Right atrium auricular region (tissue), 2 donors: ENCODE results near the gene CEP78. TPM values are rescaled to one million over a fixed set of nuclear protein-coding genes. Genes with fewer than 3 reads are reported as not detected.
"Not testable (repeated sequence)": the region's sequence is repeated elsewhere in the genome, so short reads cannot be mapped to it uniquely, and the experiment has no call there.

Experiments used
- DNase-seq: peaks from one replicate; pipeline ENCODE4 v3.0.0-alpha.2; 2019; ENCODE audit warnings: low spot score
- H3K27ac ChIP-seq, 2 donors: fragments of 200-600 bp; sonication (generic); 1 replicate in 1 of 2; 2 replicates in 1 of 2; pipeline ENCODE4 v1.5.1; 2016 to 2019
- H3K27me3 ChIP-seq, 2 donors: fragments of 200-600 bp; sonication (generic); one replicate each; pipeline versions ENCODE4 v1.5.1 to v1.6.0; 2017 to 2019
- H3K36me3 ChIP-seq: fragments of 200-600 bp; sonication (generic); one replicate; pipeline ENCODE4 v1.5.1; 2016
- H3K4me1 ChIP-seq, 2 donors: fragments of 200-600 bp; sonication (generic); one replicate each; pipeline versions ENCODE4 v1.5.1 to v1.6.0; 2017 to 2019
- H3K4me3 ChIP-seq, 2 donors: fragments of 200-600 bp; sonication (generic); 1 replicate in 1 of 2; 2 replicates in 1 of 2; pipeline ENCODE4 v1.5.1; 2017 to 2019; ENCODE audit warnings: mild to moderate bottlenecking in 1 of 2, moderate library complexity in 1 of 2
- H3K9me3 ChIP-seq, 2 donors: fragments of 200-600 bp; sonication (generic); one replicate each; pipeline ENCODE4 v1.5.1; 2019
- total RNA-seq, 2 donors: library from RNA; depleted of rRNA; stranded (reverse); fragments of >200 nt; gene quantifications; one replicate each; pipeline ENCODE4 v1.1.0, GENCODE V29; 2016
- TF ChIP-seq, protein P1 (sequence below), 2 donors: fragments of 200-600 bp; sonication (generic); IDR thresholded peaks; one replicate each; pipeline ENCODE4 v1.5.1; 2019; ENCODE audit warnings: antibody characterized with exemption in 2 of 2

CEP78 gene
- total RNA-seq, 2 donors from 2014 or later = 2.4 to 4.2 TPM

DNA sequence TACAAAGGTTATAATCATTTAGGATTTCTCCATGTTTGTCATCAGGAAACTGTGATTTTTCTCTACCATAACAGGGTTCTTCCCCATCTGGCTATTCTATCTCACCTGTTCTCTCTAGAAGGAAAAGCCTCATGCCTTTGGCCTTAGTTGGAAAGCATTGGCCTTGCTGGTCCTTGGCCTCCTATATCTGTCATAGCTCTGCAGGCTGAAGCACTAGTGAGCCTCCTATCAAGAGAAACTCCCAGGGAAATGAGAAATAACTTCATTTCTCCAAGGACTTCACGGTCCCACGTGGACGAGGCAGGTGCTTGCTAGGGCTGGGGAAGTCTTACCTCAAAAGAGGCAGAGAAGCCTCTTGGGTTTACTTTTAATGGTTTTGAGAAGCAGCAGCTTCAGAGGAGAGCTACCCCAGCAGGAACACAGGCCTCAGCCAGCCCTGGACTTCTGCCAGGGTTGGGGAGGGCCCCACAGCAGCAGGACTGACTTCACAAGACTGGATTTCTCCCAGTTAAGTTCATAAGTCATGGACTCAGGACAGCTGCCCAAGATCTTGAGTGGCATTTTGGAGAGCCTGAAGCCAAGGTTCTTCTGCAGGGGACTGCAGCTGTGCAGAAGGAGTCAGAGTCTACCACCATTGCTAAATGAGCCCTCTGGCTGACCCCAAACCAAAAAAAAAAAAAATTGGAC is 45.2 kb downstream of the CEP78 start:
- H3K4me1 ChIP-seq = peaks cover 0 to 15% of the 10 kb centered on the region in 2 donors
- TF ChIP-seq, protein P1, sequence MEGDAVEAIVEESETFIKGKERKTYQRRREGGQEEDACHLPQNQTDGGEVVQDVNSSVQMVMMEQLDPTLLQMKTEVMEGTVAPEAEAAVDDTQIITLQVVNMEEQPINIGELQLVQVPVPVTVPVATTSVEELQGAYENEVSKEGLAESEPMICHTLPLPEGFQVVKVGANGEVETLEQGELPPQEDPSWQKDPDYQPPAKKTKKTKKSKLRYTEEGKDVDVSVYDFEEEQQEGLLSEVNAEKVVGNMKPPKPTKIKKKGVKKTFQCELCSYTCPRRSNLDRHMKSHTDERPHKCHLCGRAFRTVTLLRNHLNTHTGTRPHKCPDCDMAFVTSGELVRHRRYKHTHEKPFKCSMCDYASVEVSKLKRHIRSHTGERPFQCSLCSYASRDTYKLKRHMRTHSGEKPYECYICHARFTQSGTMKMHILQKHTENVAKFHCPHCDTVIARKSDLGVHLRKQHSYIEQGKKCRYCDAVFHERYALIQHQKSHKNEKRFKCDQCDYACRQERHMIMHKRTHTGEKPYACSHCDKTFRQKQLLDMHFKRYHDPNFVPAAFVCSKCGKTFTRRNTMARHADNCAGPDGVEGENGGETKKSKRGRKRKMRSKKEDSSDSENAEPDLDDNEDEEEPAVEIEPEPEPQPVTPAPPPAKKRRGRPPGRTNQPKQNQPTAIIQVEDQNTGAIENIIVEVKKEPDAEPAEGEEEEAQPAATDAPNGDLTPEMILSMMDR (IDR thresholded peaks at IDR 0.05) = no peak
- no peaks in the 10 kb centered on the region for H3K9me3 ChIP-seq
- H3K27me3 ChIP-seq = no peaks in the 10 kb centered on the region
- peak; percentile 75 for DNase-seq
- peak overlapping the region in 1 of 2 donors; percentile 17 for H3K27ac ChIP-seq
- H3K4me3 ChIP-seq = no peak overlapping the region
- H3K36me3 ChIP-seq = no peaks in the 10 kb centered on the region

DNA sequence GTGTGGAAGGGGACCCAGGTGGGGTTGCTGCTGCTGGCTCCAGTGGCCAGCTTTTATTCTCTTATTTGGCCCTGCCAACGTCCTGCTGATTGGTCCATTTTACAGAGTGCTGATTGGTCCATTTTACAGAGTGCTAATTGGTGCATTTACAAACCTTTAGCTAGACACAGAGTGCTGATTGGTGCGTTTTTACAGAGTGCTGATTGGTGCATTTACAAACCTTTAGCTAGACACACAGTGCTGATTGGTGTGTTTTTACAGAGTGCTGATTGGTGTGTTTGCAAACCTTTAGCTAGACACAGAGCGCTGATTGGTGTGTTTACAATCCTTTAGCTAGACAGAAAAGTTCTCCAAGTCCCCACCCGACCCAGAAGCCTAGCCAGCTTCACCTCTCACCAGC is 48.3 kb downstream of the CEP78 start:
- not testable (repeated sequence) for H3K4me3 ChIP-seq, H3K27ac ChIP-seq, DNase-seq, H3K27me3 ChIP-seq, H3K9me3 ChIP-seq, H3K36me3 ChIP-seq
- peaks cover 0 to 15% of the 10 kb centered on the region in 2 donors for H3K4me1 ChIP-seq

DNA sequence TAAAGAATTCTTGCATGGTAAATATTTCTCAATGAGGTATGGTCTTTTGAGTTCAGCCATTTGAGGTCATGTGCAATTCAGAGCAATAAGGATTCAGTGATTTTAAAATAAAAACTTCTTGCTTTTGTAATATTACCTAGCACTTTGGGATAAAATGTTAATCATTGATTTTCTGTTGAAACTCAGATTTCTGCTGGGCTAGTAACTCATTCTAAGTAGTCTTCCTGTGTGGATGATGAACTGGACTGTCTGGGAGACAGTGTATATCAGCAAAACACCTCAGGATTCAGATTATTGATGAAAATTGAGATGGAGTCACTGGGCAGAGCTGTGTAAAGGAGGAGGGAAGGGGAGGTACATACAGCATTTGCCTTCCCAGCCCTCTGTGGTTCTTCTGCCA is 50.2 kb downstream of the CEP78 start:
- Histone ChIP-seq H3K27me3 (no peaks in the 10 kb centered on the region), H3K36me3 (no peaks in the 10 kb centered on the region), H3K4me1 (peaks cover 0 to 11% of the 10 kb centered on the region in 2 donors), H3K9me3 (no peaks in the 10 kb centered on the region), H3K4me3 (no peak overlapping the region), H3K27ac (no peak overlapping the region)
- TF ChIP-seq, protein P1 (IDR thresholded peaks at IDR 0.05) = no peak
- no peak for DNase-seq

DNA sequence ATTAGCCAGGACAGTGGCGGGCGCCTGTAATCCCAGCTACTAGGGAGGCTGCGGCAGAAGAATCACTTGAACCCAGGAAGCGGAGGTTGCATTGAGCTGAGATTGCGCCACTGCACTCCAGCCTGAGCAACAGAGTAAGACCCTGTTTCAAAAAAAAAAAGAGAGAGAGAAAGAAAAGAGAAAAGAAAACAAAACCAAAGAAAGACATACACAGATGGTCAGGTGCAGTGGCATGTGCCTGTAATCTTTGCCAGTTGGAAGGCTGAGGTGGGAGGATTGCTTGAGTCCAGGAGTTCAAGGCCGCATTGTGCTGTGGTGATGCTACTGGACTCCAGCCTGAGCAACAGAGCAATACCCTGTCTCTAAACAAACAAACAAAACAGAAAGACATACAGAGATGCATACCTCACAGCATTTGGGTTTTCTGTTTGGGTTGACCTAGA is 51.1 kb downstream of the CEP78 start:
- peaks cover 0 to 2% of the 10 kb centered on the region in 2 donors for H3K4me1 ChIP-seq
- DNase-seq = no peak

DNA sequence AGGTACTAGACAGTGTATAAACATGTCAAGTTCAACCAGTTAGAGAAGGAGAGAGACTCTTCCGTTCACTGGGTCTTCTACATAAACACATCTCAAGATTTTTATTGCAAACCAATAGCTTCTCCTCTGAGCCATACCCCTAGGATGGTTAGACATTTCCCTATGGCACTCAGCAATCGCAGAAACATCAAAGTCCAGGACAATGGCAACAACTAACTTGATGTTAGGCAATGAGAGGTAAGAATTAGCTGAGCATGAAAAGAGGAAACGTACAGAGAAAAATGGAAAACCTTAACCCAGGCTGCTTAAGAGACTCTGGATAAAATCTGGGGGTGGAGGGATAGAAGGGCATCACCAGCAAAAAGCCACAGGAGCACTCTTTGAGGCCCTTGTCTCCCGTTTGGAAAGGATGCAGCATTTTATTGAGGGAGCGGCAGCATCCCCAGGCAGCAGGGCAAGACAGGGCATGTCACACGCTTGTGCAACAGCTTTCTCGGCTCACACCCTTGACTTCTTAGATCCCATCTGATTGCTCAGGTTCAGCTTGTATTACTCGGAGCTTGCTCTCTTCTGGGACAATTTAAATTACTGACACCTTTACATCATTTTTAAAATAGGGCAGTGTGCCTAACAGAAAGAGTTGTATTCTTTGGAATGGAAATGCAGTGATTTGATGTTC is 52.5 kb downstream of the CEP78 start:
- Histone ChIP-seq H3K27ac (no peak overlapping the region), H3K4me3 (no peak overlapping the region), H3K27me3 (no peaks in the 10 kb centered on the region), H3K9me3 (no peaks in the 10 kb centered on the region), H3K4me1 (no peaks in the 10 kb centered on the region), H3K36me3 (no peaks in the 10 kb centered on the region)
- TF ChIP-seq, protein P1 (IDR thresholded peaks at IDR 0.05) = no peak
- DNase-seq = no peak

More for the DNA sequence above, 51.1 kb downstream of the CEP78 start:
- H3K9me3 ChIP-seq = no peaks in the 10 kb centered on the region
- no peak overlapping the region for H3K4me3 ChIP-seq
- H3K36me3 ChIP-seq = no peaks in the 10 kb centered on the region
- H3K27ac ChIP-seq = no peak overlapping the region
- H3K27me3 ChIP-seq = no peaks in the 10 kb centered on the region
- TF ChIP-seq, protein P1 (IDR thresholded peaks at IDR 0.05) = no peak

DNA sequence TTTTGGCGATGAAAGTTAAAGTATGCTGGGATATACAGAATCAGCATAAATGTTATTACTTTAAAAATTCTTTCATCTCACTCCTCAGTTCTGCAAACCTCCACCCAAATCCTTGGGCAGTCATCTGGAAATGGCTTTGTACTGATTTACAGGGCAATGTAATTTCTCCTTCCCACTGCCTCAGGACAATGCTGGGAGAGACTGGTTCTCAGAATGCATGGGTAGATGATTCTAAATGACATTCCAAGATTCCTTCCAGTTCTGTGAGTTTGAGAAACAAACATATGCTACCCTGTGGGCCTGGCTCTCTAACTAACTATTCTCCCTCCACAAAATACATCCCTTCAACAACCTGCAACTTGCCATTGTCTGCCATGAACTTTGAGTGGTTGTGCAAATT is 53.6 kb downstream of the CEP78 start:
- no peak for DNase-seq
- Histone ChIP-seq H3K36me3 (no peaks in the 10 kb centered on the region), H3K4me3 (no peak overlapping the region), H3K27me3 (no peaks in the 10 kb centered on the region), H3K4me1 (no peaks in the 10 kb centered on the region), H3K27ac (no peak overlapping the region), H3K9me3 (no peaks in the 10 kb centered on the region)
- TF ChIP-seq, protein P1 (IDR thresholded peaks at IDR 0.05) = no peak
